T-helper 1 cell treated with Interleukin-12 subunit alpha and Interleukin-12 subunit beta and Interleukin-4 antibody, amounts not matched to agents 30 ng/mL and 1 ng/mL, for 36 hours (primary cell): ENCODE measurements around the gene CFAP298. TPM values are rescaled to one million over a fixed set of nuclear protein-coding genes. Genes with fewer than 3 reads are reported as not detected.

Experiments used
- intact Hi-C: fragments of 100-400 bp; cut with micrococcal nuclease; formaldehyde crosslinking; loops from one replicate; pipeline ENCODE4 v1.15.1; 2024
- total RNA-seq: library from RNA; stranded (reverse); gene quantifications from 2 replicates; pipeline ENCODE4 v1.2.3, GENCODE V29; 2022

The CFAP298 gene
- total RNA-seq, 1 donor from 2014 or later = 34.2 TPM

- intact Hi-C loops = no loop called here
These were observed 12.7 kb downstream of the CFAP298 start for GRCh38 chr21:32599526-32599925.

GRCh38 chr21:32599091-32599490 is 13.1 kb downstream of the CFAP298 start:
- intact Hi-C loops = no loop called here

DNA sequence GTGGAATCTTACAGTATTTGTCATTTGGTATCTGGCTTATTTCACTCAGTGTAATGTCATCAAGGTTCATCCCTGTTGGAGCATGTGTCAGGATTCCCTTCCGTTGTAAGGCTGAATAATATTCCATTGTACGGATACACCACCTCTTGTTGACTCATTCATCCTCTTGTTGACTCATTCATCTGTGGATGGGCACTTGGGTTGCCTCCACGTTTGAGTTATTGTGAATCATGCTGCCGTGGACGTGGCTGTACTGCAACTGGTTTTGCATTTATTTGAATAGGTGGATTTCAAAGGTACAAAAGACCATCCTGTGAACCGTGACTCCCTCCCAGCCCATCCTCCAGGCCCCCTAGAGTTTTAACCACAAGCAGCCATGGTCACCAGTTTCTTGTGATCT is 15.0 kb downstream of the CFAP298 start:
- intact Hi-C loops = no loop called here

DNA sequence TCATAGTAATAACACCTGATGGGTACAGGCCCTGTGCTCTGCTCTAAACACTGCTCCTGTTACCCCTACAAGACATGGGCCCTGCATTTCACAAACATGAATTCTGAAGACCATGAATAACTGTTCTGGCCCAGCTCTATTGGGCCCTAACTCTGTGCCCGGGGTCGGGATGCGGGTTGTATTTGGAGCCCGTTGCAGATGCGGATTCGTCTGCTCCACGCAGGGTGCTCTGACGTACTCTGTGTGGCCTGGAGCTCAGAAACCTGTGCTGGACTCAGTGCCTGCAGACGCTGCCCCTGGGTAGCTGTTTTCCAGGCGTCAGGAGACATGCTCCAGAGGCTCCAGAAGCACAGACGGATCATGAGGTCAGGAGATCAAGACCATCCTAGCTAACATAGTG is 16.7 kb downstream of the CFAP298 start:
- intact Hi-C loops = no loop called here

- intact Hi-C loops = no loop called here
These were observed 18.5 kb downstream of the CFAP298 start for GRCh38 chr21:32593690-32594089.

DNA sequence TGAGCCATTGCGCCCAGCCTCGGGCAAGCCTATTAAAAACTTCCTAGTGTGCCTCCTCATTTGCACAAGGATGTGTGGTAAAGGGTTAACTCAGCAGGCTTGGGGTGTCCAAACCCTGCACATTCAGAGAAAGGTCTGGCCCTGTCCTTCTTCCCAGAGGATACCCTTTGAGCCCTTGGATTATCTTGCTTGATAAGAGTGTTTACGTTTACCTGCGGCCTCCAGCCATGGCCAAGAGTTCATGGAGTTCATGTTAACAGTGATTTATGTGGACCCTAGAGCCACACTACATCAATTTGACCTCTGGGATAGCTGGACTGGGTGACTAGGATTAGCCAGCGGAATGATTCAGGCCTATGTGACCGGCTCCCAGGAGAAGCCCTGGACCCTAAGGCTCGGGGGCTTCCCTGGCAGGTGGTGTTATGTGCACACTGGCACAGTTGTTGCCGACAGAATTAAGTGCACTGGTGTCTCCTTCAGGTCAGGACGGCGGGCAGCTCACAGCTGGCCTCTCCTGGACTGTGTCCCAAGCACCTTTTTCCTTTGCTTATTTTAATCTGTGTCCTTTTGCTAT is 19.2 kb downstream of the CFAP298 start:
- intact Hi-C loops = no loop called here

- intact Hi-C loops = no loop called here
These were observed 22.0 kb downstream of the CFAP298 start for GRCh38 chr21:32590130-32590529.

DNA sequence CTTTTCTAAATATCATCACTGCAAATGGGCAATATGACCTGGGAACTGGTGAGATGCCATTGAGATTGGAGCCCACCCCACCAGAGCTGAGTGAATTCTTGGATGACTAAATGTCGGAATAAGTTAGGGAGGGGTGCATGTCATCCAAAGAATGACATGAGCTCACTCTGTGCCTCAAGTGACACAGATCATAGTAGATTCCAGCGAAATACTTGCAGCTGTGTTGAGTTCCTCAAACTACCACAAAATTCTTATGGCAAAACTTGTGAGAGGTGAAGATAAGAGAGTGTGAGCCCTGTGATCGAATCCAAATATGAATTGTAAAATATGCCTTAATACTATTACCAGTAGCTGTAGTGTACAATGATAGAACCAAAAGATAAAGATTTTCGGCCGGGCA is 24.5 kb downstream of the CFAP298 start:
- intact Hi-C loops = no loop called here

- intact Hi-C loops = no loop called here
These were observed 25.1 kb downstream of the CFAP298 start for GRCh38 chr21:32587120-32587519.

GRCh38 chr21:32585970-32586369 is 26.2 kb downstream of the CFAP298 start:
- intact Hi-C loops = no loop called here

DNA sequence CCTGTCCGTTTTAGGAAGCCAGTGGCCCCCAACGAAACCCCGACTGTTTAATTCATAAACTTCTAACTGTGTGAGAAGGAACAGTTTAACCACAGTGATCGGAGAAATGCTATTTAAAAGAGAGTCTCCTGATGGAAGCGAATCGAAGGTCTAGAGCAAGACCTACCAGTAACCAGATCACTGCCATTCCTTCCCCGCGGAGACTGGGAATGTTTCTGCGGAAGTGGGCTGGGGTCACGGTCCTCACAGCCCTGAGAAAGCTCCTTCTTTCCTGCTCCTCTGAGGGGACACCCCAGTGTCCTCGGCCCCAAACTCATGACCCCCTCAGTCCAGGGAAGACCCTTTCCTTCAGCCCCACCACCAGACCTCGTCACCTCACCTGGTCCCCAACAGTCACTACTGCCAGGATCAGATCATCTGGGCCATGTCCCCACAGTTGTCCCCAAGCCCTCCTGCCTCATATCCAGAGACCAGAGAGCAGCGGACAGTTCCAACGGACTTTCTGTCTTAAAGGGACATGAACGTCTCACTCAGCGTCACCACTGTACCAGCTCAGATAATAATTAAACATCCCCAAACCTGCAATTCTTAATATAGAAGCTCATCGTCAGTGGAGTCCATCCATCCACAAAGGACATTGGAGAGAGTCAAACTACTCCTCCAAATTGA is 27.0 kb downstream of the CFAP298 start, which contains the start of gene TCP10L:
Gene TCP10L (minus strand): TSS at position 482 of the 669 bp plus-strand sequence. CDS start 1,219 bp downstream, outside the sequence.
- intact Hi-C loops = no loop called here

GRCh38 chr21:32584472-32584871 is 27.7 kb downstream of the CFAP298 start:
- intact Hi-C loops = no loop called here

GRCh38 chr21:32581732-32582131 is 30.4 kb downstream of the CFAP298 start:
- intact Hi-C loops = no loop called here

GRCh38 chr21:32580949-32581348 is 31.2 kb downstream of the CFAP298 start:
- intact Hi-C loops = no loop called here

DNA sequence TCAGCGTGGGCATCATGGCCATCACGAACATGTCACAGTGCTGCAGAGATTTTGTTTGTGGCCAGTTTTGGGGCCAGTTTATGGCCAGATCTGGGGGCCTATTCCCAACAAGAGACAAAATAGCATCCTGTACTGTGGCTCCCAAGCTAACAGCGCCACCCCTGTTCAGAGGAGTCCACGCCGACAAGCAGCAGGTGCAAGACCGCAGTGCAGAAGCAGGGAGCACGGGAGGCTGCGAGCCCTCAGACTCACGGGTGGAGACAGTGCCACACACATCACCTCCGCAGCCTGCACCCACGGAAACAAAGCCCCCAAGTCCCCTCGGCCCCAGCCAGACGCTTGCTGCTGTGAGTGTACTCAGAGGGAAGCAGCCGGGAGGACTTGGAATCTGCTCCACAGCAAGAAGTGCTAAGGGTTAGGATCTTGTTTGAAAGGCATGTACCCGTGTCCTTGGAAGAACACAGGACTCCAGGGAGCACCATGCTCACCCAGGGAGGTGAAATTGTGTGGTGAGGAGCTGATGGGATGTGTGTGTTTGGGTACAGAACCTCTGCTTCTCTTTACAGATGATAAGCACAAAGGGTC is 34.0 kb downstream of the CFAP298 start:
- intact Hi-C loops = no loop called here

DNA sequence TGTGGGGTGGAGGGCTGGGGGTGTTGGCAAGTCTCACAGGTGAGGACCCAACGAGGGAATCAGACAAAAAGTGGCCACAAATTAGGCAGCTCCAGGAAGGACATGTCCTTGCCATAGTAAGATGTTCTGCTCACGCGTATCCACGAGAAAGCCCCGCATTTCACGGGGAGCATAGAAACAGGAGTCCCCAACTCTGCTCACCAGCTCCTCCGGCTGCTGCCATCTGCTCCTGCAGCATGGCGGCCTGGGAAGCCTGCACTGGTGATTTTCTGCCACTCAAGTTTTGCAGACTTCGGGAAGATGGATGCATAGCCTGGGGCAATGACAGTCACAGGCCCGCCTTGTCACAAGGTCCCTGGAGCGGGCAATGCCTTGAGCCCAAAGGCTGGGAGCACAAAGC is 36.2 kb downstream of the CFAP298 start:
- intact Hi-C loops = no loop called here

DNA sequence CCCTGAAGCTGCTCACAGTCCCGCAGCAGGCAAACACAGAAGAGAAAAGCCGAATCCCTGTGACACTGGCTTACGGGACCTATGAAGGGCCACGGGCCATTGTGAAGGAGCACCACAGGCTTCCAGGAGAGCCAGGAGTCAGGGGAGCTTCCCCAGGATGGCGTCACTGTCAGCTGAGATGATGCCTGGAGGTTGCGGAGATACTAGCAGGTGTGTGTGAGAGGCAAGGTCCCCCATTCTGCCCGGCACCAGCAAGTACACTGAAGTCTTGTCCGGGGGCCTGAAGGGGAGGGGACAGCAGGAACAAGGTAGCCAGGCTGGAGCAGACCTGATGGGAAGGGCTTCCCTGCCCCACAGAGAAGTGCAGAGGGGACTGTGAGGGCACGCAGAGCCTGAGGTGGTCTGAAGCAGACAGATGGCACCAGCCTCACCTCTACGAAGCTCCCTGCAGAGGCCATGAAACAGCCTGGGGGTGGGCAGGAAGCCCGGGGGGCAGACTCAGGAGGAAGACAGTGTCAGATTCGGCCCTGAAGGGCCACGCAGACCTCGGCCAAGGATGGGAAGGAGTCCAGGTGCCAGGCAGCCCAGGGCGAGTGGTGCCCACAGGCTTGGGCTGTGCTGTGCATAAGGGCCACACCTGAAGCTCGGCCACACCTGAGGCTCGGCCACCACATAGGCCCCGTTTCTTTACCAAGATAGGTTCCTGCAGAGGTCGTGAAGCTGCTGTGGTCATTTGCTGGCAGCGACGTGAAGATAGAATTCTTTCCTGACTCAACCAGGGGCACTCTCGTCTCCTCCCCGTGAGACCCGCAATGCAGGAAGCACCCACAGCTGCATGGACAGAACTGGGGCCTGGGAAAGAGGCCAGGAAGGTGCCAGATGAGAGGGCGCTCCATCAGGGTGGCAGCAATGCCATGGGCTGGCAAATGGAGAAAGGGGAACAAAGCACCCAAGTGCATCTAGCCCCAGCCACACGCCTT is 36.9 kb downstream of the CFAP298 start:
- intact Hi-C loops = no loop called here

GRCh38 chr21:32572574-32573420 is 39.4 kb downstream of the CFAP298 start:
- intact Hi-C loops = no loop called here

DNA sequence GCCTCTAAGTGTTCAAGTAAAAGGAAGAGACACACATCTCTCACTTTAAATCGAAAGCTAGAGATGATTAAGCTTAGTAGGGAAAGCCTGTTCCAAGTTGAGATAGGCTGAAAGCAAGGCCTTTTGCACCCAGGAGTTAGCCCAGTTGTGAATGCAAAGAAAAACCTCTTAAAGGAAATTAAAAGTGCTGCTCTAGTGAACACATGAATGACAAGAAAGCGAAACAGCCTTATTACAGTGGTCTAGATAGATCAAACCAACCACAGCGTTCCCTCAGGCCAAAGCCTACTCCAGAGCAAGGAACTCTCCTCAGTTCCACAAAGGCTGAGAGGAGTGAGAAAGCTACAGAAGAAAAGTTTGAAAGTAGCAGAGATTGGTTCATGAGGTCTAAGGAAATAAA is 41.7 kb downstream of the CFAP298 start:
- intact Hi-C loops = loop anchor here (2.0 kb wide), 1 partner anchor 42 kb away; the partner anchor contains the start of gene CFAP298
